Gastroesophageal sphincter (tissue), 4 donors: ENCODE measurements around the gene STS. TPM values are rescaled to one million over a fixed set of nuclear protein-coding genes. Genes with fewer than 3 reads are reported as not detected.

Experiments
- ATAC-seq: fragments of 150-250 bp; one replicate; pipeline ENCODE4 v1.9.1; 2016; ENCODE audit warnings: mild to moderate bottlenecking, moderate library complexity
- H3K27ac ChIP-seq, 4 donors: fragments of 200-600 bp; sonication (generic) in 3 of 4; 1 replicate in 3 of 4; 2 replicates in 1 of 4; pipeline ENCODE4 v1.5.1; 2016 to 2019
- H3K27me3 ChIP-seq: fragments of 200-600 bp; sonication (generic); one replicate; pipeline ENCODE4 v1.5.1; 2019
- H3K36me3 ChIP-seq, 2 donors: fragments of 200-600 bp; sonication (generic); one replicate each; pipeline ENCODE4 v1.5.1; 2019; ENCODE audit warnings: control low read depth in 1 of 2
- H3K4me1 ChIP-seq, 3 donors: fragments of 200-600 bp; sonication (generic); 1 replicate in 2 of 3; 2 replicates in 1 of 3; pipeline ENCODE4 v1.5.1; 2016 to 2019; ENCODE audit warnings: control low read depth in 2 of 3
- H3K4me3 ChIP-seq, 2 donors: fragments of 200-600 bp; sonication (generic); one replicate each; pipeline ENCODE4 v1.5.1; 2019; ENCODE audit warnings: mild to moderate bottlenecking in 1 of 2, moderate library complexity in 1 of 2
- H3K9me3 ChIP-seq, 3 donors: fragments of 200-600 bp; sonication (generic); one replicate each; pipeline ENCODE4 v1.5.1; 2017 to 2019; ENCODE audit warnings: control low read depth in 2 of 3
- EP300 ChIP-seq: sonication (generic); formaldehyde crosslinking; IDR thresholded peaks from one replicate; pipeline ENCODE4 v1.6.1; 2017; ENCODE audit warnings: antibody characterized with exemption, mild to moderate bottlenecking
- POLR2A ChIP-seq, 2 donors: fragments of 450-650 bp; IDR thresholded peaks; one replicate each; pipeline ENCODE4 v1.6.1; 2017; ENCODE audit warnings: antibody characterized with exemption in 2 of 2, mild to moderate bottlenecking in 2 of 2, moderate library complexity in 1 of 2
- POLR2AphosphoS5 ChIP-seq: sonication (generic); formaldehyde crosslinking; IDR thresholded peaks from one replicate; pipeline ENCODE4 v1.6.1; 2017; ENCODE audit warnings: antibody characterized with exemption
- WGBS, 2 donors: methylation state at CpG; one replicate each; pipeline ENCODE4 v1.1.5; 2018; ENCODE audit warnings: low coverage in 1 of 2; 5-methylcytosine and 5-hydroxymethylcytosine counted together
- total RNA-seq, 4 donors: library from RNA; depleted of rRNA; stranded (reverse); fragments of >200 nt; gene quantifications; one replicate each; pipeline ENCODE4 v1.1.0, GENCODE V29; 2016
- TF ChIP-seq, protein P1 (sequence below), 4 experiments: fragments of 200-600 bp in 2 of 4; fragments of 450-650 bp in 2 of 4; sonication (generic) in 1 of 4; IDR thresholded peaks; one replicate each; pipeline ENCODE4 v1.5.1; 2017 to 2019; ENCODE audit warnings: antibody characterized with exemption in 4 of 4, mild to moderate bottlenecking in 2 of 4, moderate library complexity in 2 of 4

The STS gene
- total RNA-seq, 4 donors from 2014 or later, result 4.0 to 9.3 (median 5.7) TPM

DNA sequence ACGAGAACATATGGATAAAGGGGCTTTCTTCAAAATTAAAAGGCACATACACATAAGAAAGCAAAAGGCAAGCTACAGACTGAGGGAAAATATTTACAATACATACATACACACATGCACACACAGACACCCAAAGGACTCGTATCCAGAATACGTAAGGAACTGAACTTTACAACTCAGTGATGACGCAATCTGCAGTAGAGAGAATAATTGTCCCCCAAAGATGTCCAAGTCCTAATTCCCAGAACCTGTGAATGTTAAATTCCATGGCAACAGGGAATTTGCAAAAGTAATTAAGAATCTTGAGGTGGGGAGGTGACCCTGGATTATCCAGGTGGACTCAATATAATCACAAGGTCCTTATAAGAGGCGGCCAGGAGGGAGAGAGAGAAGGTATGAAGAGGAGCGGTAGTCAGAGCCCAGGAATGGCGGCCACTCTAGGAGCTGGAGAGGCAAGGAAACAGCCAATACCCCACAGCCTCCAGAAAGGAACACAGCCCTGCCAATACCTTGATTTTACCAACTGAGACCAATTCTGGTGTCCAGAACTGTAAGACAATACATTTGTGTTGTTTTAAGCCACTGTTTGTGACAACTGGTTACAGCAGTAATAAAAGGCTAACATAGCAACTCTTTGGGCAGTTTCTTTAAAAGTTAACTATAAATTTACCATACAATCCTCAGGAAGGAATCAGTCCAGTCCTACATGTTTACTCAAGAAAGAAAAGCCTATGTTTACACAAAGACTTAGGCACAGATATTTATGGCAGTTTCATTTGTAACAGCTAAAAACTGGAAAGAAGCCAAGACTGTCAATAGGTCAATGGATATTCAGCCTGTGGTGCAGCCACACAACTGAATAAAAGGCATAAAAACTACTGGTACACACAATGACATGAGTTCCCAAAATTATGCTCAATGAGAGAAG, 27.3 kb upstream of the STS start:
- no peak for ATAC-seq
- no peaks in the 10 kb centered on the region for H3K9me3 ChIP-seq
- no peaks in the 10 kb centered on the region for H3K36me3 ChIP-seq
- 88 to 100% methylated on average over 1 to 6 of the region's 7 CpGs for WGBS, 2 donors
- no peaks in the 10 kb centered on the region for H3K27me3 ChIP-seq
- H3K4me3 ChIP-seq, result no peak overlapping the region
- no peak overlapping the region for H3K27ac ChIP-seq
- TF ChIP-seq, protein P1, sequence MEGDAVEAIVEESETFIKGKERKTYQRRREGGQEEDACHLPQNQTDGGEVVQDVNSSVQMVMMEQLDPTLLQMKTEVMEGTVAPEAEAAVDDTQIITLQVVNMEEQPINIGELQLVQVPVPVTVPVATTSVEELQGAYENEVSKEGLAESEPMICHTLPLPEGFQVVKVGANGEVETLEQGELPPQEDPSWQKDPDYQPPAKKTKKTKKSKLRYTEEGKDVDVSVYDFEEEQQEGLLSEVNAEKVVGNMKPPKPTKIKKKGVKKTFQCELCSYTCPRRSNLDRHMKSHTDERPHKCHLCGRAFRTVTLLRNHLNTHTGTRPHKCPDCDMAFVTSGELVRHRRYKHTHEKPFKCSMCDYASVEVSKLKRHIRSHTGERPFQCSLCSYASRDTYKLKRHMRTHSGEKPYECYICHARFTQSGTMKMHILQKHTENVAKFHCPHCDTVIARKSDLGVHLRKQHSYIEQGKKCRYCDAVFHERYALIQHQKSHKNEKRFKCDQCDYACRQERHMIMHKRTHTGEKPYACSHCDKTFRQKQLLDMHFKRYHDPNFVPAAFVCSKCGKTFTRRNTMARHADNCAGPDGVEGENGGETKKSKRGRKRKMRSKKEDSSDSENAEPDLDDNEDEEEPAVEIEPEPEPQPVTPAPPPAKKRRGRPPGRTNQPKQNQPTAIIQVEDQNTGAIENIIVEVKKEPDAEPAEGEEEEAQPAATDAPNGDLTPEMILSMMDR (IDR thresholded peaks at IDR 0.05), result no peak
- TF ChIP-seq POLR2AphosphoS5, result no peak
- peaks cover 0 to 26% (median 0%) of the 10 kb centered on the region in 3 donors for H3K4me1 ChIP-seq

DNA sequence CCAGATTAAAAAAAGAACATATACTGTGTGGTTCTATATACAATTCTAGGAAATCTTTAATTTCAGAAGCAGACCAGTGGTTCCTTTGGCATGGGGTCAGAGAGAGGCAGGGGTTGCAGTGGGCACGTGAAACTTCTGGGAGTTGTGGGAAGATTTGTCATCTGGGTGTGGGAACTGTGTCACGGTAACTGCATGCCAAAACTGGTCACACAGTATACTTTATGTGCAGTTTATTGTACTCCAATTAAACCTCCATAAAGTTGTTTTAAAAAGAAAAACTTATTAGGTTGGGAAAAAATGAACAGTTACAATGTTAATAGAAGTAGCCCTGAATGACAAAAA, 26.7 kb upstream of the STS start:
- TF ChIP-seq, protein P1 (IDR thresholded peaks at IDR 0.05), result no peak
- no peak for TF ChIP-seq EP300
- TF ChIP-seq POLR2A (IDR thresholded peaks at IDR 0.05), result no peak
- no peak for TF ChIP-seq POLR2AphosphoS5
- ATAC-seq, result no peak
- Histone ChIP-seq H3K27ac (no peak overlapping the region), H3K4me1 (peaks cover 0 to 20% (median 0%) of the 10 kb centered on the region in 3 donors), H3K9me3 (no peaks in the 10 kb centered on the region), H3K4me3 (no peak overlapping the region), H3K27me3 (no peaks in the 10 kb centered on the region), H3K36me3 (no peaks in the 10 kb centered on the region)
- 29 to 36% methylated on average over 1 to 2 of the region's 2 CpGs for WGBS, 2 donors

DNA sequence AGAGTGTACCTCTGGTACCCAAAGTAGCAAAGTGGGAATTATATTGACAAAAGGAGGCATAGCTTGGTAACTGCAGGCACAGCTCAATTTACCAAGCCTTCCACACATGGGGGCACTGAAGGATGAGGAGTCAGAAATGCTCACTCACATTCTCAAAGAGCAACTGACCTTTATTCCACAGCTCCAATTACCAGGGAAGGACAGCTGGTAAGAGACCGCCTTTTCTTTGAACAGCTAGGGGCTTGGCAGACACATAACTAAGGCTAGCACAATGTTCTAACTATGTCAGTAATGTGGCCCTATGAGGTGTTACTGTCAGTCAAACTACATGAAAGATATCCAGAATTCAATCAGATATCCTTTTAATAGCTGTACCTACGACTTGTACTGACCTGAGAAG, 20.5 kb upstream of the STS start:
- ATAC-seq, result no peak
- H3K4me3 ChIP-seq, result no peak overlapping the region
- H3K27ac ChIP-seq, result no peak overlapping the region
- WGBS, 2 donors, result 80 to 100% methylated on average over 1 of the region's 2 CpGs
- TF ChIP-seq EP300, result no peak
- TF ChIP-seq, protein P1 (IDR thresholded peaks at IDR 0.05), result no peak
- no peak for TF ChIP-seq POLR2A (IDR thresholded peaks at IDR 0.05)
- TF ChIP-seq POLR2AphosphoS5, result no peak
- H3K36me3 ChIP-seq, result no peaks in the 10 kb centered on the region
- no peaks in the 10 kb centered on the region for H3K4me1 ChIP-seq
- H3K9me3 ChIP-seq, result no peaks in the 10 kb centered on the region
- no peaks in the 10 kb centered on the region for H3K27me3 ChIP-seq

DNA sequence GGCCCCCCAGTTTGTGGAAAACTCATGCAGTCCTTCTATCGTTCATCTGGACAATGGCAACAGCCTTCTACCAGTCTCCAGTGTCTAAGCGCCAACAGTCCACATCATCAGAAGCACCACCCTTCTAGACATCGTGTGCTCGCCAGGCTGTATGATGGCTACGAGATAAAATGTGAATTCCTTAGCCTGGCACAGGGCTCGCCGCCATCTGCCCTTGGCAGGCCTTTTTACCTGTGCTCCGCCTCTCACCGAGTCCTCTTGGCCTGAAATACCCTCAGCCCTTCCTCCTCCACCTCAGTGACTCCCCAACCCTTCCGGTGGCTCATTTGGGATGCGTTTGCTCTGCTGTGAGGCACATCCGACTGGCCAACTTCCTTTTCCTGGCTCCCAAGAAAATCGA, 15.9 kb upstream of the STS start:
- H3K36me3 ChIP-seq, result no peaks in the 10 kb centered on the region
- H3K27me3 ChIP-seq, result no peaks in the 10 kb centered on the region
- ATAC-seq, result no peak
- no peaks in the 10 kb centered on the region for H3K9me3 ChIP-seq
- TF ChIP-seq EP300 (no peak), POLR2A (IDR thresholded peaks at IDR 0.05) (no peak), POLR2AphosphoS5 (no peak)
- TF ChIP-seq, protein P1 (IDR thresholded peaks at IDR 0.05), result no peak
- WGBS, 2 donors, result 86 to 100% methylated on average over 1 to 7 of the region's 13 CpGs
- H3K4me1 ChIP-seq, result no peaks in the 10 kb centered on the region
- no peak overlapping the region for H3K4me3 ChIP-seq
- no peak overlapping the region for H3K27ac ChIP-seq
